GM21367 (cell line): ENCODE data around the gene PCDHA11.
"Not testable (repeated sequence)": the region's sequence is repeated elsewhere in the genome, so short reads cannot be mapped to it uniquely, and the experiment has no call there.

ENCODE experiments used
- ATAC-seq: cut with Tn5 transposase; IDR thresholded peaks from one replicate; pipeline ENCODE4 v1.9.1; 2021; ENCODE audit not compliant: unreplicated experiment

PCDHA11 gene

GRCh38 chr5:140868721-140869554 lies at the start of gene PCDHA11:
Gene PCDHA11, plus strand, starts transcription at chr5:140868957. Its CDS starts 147 bp downstream, at chr5:140869104.
- ATAC-seq, result no peak

GRCh38 chr5:140821375-140822280 lies 47.1 kb upstream of the PCDHA11 start, which contains the start of gene PCDHA5:
Gene PCDHA5, plus strand, starts transcription at chr5:140821613.
- no peak for ATAC-seq

- ATAC-seq, result no peak
These were observed 46.5 kb upstream of the PCDHA11 start for GRCh38 chr5:140822281-140822629.

- ATAC-seq, result not testable (repeated sequence)
These were observed 45.8 kb upstream of the PCDHA11 start for GRCh38 chr5:140822969-140823368.

GRCh38 chr5:140823475-140823874 lies 45.3 kb upstream of the PCDHA11 start:
- ATAC-seq, result no peak

GRCh38 chr5:140827704-140828361 lies 40.9 kb upstream of the PCDHA11 start, which contains the start of gene PCDHA6:
Gene PCDHA6, plus strand, starts transcription at chr5:140827960. Its CDS starts 132 bp downstream, at chr5:140828092.
- no peak for ATAC-seq

GRCh38 chr5:140828362-140828737 lies 40.4 kb upstream of the PCDHA11 start:
- ATAC-seq, result no peak

- ATAC-seq, result not testable (repeated sequence)
These were observed 39.0 kb upstream of the PCDHA11 start for GRCh38 chr5:140829511-140830501.

- ATAC-seq, result no peak
These were observed 34.8 kb upstream of the PCDHA11 start, which contains the start of gene PCDHA7 for GRCh38 chr5:140833993-140834392. Gene PCDHA7, plus strand, starts transcription at chr5:140834269. Its CDS starts 115 bp downstream, at chr5:140834384.

GRCh38 chr5:140834439-140835008 lies 34.2 kb upstream of the PCDHA11 start:
- ATAC-seq, result not testable (repeated sequence)

GRCh38 chr5:140835622-140836510 lies 32.9 kb upstream of the PCDHA11 start:
- no peak for ATAC-seq

GRCh38 chr5:140840978-140841962 lies 27.5 kb upstream of the PCDHA11 start, which contains the start of gene PCDHA8:
Gene PCDHA8, plus strand, starts transcription at chr5:140841187. Its CDS starts 135 bp downstream, at chr5:140841322.
- ATAC-seq, result no peak

GRCh38 chr5:140842798-140843733 lies 25.7 kb upstream of the PCDHA11 start:
- no peak for ATAC-seq

GRCh38 chr5:140848139-140849102 lies 20.3 kb upstream of the PCDHA11 start, which contains the start of gene PCDHA9:
Gene PCDHA9, plus strand, starts transcription at chr5:140848382. Its CDS starts 114 bp downstream, at chr5:140848496.
- not testable (repeated sequence) for ATAC-seq
